SK-N-SH (cell line): ENCODE results near the gene CSNK2A3. TPM values are rescaled to one million over a fixed set of nuclear protein-coding genes. Genes with fewer than 3 reads are reported as not detected.

Source experiments
- CTCF ChIA-PET: fragments of 300-600, 350-600 bp; formaldehyde crosslinking; extraction: SDS; loops from one replicate; lab custom pipeline; 2021; lab: Yijun Ruan, JAX
- POLR2A ChIA-PET: fragments of 350-600 bp; sonication (Branson Sonifier 250); formaldehyde crosslinking; extraction: SDS; loops from one replicate; lab custom pipeline; 2020; ENCODE audit warnings: antibody characterized with exemption, inconsistent platforms; lab: Yijun Ruan, JAX
- DNase-seq: peaks from one replicate; pipeline ENCODE4 v3.0.0; 2012
- H2AFZ ChIP-seq: fragments of 200-600 bp; sonication (generic); 2 replicates; pipeline ENCODE4 v1.8.1; 2016; ENCODE audit warnings: antibody characterized with exemption, mild to moderate bottlenecking, low read depth
- H3F3A ChIP-seq: fragments of 200-600 bp; sonication (generic); replicated peaks from 2 replicates; pipeline ENCODE3; 2016; ENCODE audit warnings: antibody characterized with exemption, mild to moderate bottlenecking; ENCODE audit not compliant: insufficient read depth
- H3K27ac ChIP-seq, 2 experiments: fragments of 200-500 bp in 1 of 2; fragments of 200-600 bp in 1 of 2; sonication (Bioruptor generic) in 1 of 2; sonication (generic), shearing (Covaris generic) in 1 of 2; 2 replicates each; pipeline versions ENCODE4 v1.5.1 to v1.6.1; 2014 to 2016; ENCODE audit warnings: low read depth in 2 of 2, inconsistent platforms in 1 of 2, low read length in 1 of 2, mild to moderate bottlenecking in 1 of 2, mixed read lengths in 1 of 2
- H3K27me3 ChIP-seq: fragments of 200-600 bp; sonication (generic), shearing (Covaris generic); 2 replicates; pipeline ENCODE4 v1.6.1; 2016; ENCODE audit warnings: mixed run types; ENCODE audit not compliant: insufficient read depth
- H3K36me3 ChIP-seq, 2 experiments: fragments of 200-500 bp in 1 of 2; fragments of 200-600 bp in 1 of 2; sonication (Bioruptor generic) in 1 of 2; sonication (generic) in 1 of 2; replicated peaks in 1 of 2; 2 replicates each; pipeline versions ENCODE3 to v1.5.1; 2014 to 2016; ENCODE audit warnings: low read length in 1 of 2, mild to moderate bottlenecking in 1 of 2; ENCODE audit not compliant: insufficient read depth in 2 of 2, control insufficient read depth in 1 of 2
- H3K4me1 ChIP-seq, 2 experiments: fragments of 200-500 bp in 1 of 2; fragments of 200-600 bp in 1 of 2; sonication (Bioruptor generic) in 1 of 2; sonication (generic), shearing (Covaris generic) in 1 of 2; 2 replicates each; pipeline versions ENCODE4 v1.5.1 to v1.6.1; 2014 to 2016; ENCODE audit warnings: low read depth in 1 of 2, low read length in 1 of 2, mixed run types in 1 of 2; ENCODE audit not compliant: insufficient read depth in 2 of 2, control insufficient read depth in 1 of 2
- H3K4me2 ChIP-seq: fragments of 200-600 bp; sonication (generic), shearing (Covaris generic); 2 replicates; pipeline ENCODE4 v1.6.1; 2017; ENCODE audit warnings: mixed run types
- H3K4me3 ChIP-seq, 2 experiments: fragments of 200-500 bp in 1 of 2; fragments of 200-600 bp in 1 of 2; sonication (Bioruptor generic) in 1 of 2; sonication (generic), shearing (Covaris generic) in 1 of 2; 2 replicates each; pipeline versions ENCODE4 v1.5.1 to v1.8.1; 2014 to 2016; ENCODE audit warnings: low read depth in 2 of 2, inconsistent platforms in 1 of 2, low read length in 1 of 2, mild to moderate bottlenecking in 1 of 2, mixed read lengths in 1 of 2, moderate library complexity in 1 of 2
- H3K79me2 ChIP-seq: fragments of 200-600 bp; sonication (generic); 2 replicates; pipeline ENCODE4 v1.8.1; 2017; ENCODE audit warnings: mild to moderate bottlenecking; ENCODE audit not compliant: insufficient read depth
- H3K9ac ChIP-seq: fragments of 200-600 bp; sonication (generic); 2 replicates; pipeline ENCODE4 v1.6.1; 2017; ENCODE audit warnings: mixed run types
- H3K9me2 ChIP-seq: fragments of 200-600 bp; sonication (generic); 2 replicates; pipeline ENCODE4 v1.6.1; 2017; ENCODE audit warnings: mixed run types
- H3K9me3 ChIP-seq: fragments of 200-600 bp; sonication (generic); 2 replicates; pipeline ENCODE4 v1.6.1; 2017; ENCODE audit warnings: mixed run types, mild to moderate bottlenecking, moderate library complexity
- H4K20me1 ChIP-seq: fragments of 200-600 bp; sonication (generic); 2 replicates; pipeline ENCODE4 v1.6.1; 2017; ENCODE audit warnings: mild to moderate bottlenecking, mixed run types; ENCODE audit not compliant: insufficient read depth
- CHD2 ChIP-seq: fragments of 150-350 bp; IDR thresholded peaks from 2 replicates; pipeline ENCODE4 v1.6.1; 2018; ENCODE audit warnings: low read length; ENCODE audit not compliant: partially characterized antibody
- CTCF ChIP-seq: fragments of 200-600 bp; sonication (generic); IDR thresholded peaks from 2 replicates; pipeline ENCODE4 v1.6.1; 2017; ENCODE audit warnings: antibody characterized with exemption, mild to moderate bottlenecking, moderate library complexity
- ELF1 ChIP-seq: IDR thresholded peaks from 2 replicates; pipeline ENCODE4 v1.4.0; 2012
- EZH2phosphoT487 ChIP-seq: fragments of 200-600 bp; sonication (generic); IDR thresholded peaks from 2 replicates; pipeline ENCODE4 v1.6.1; 2017; ENCODE audit warnings: low read depth, mixed run types, mild to moderate bottlenecking, antibody characterized with exemption, moderate library complexity, borderline replicate concordance
- FOSL2 ChIP-seq: IDR thresholded peaks from 2 replicates; pipeline ENCODE4 v1.4.0; 2012; ENCODE audit warnings: low read depth, mild to moderate bottlenecking, moderate library complexity, borderline replicate concordance
- FOXJ3 ChIP-seq: sonication (generic); formaldehyde crosslinking; IDR thresholded peaks from 2 replicates; pipeline ENCODE4 v1.5.1; 2020; ENCODE audit warnings: mild to moderate bottlenecking, missing genetic modification reagents
- FOXM1 ChIP-seq: IDR thresholded peaks from 2 replicates; pipeline ENCODE4 v1.4.0; 2012; ENCODE audit warnings: low read depth, mild to moderate bottlenecking
- GABPA ChIP-seq: IDR thresholded peaks from 2 replicates; pipeline ENCODE4 v1.4.0; 2012; ENCODE audit warnings: low read depth, mild to moderate bottlenecking
- GATA2 ChIP-seq: sonication (generic); formaldehyde crosslinking; IDR thresholded peaks from 2 replicates; pipeline ENCODE4 v1.5.0; 2020; ENCODE audit warnings: mild to moderate bottlenecking, missing genetic modification reagents
- NRF1 ChIP-seq: IDR thresholded peaks from 2 replicates; pipeline ENCODE4 v1.6.1; 2012; ENCODE audit warnings: low read depth, mild to moderate bottlenecking, low read length
- PBX3 ChIP-seq: IDR thresholded peaks from 2 replicates; pipeline ENCODE4; 2012
- POLR2AphosphoS5 ChIP-seq: IDR thresholded peaks from 2 replicates; pipeline ENCODE4 v1.6.1; 2012; ENCODE audit warnings: low read depth, low read length
- RCOR1 ChIP-seq: fragments of 150-350 bp; IDR thresholded peaks from 2 replicates; pipeline ENCODE4 v1.6.1; 2017; ENCODE audit warnings: antibody characterized with exemption, low read length
- RXRA ChIP-seq: IDR thresholded peaks from 2 replicates; pipeline ENCODE4 v1.4.0; 2012; ENCODE audit warnings: low read depth, mild to moderate bottlenecking, borderline replicate concordance
- SMC3 ChIP-seq: IDR thresholded peaks from 2 replicates; pipeline ENCODE4 v1.6.1; 2012; ENCODE audit warnings: low read depth, low read length, improper control_type of control experiment
- TCF12 ChIP-seq: IDR thresholded peaks from 2 replicates; pipeline ENCODE4 v1.4.0; 2012
- USF2 ChIP-seq: fragments of 150-350 bp; IDR thresholded peaks from 2 replicates; pipeline ENCODE4 v1.6.1; 2017; ENCODE audit warnings: antibody characterized with exemption, low read length, low read depth, borderline replicate concordance
- WGBS: methylation state at CpG from one replicate; pipeline ENCODE4 v1.1.6; 2017; ENCODE audit warnings: low lambda C conversion rate; 5-methylcytosine and 5-hydroxymethylcytosine counted together
- polyA plus RNA-seq, 3 experiments: library from polyadenylated mRNA; depleted of rRNA; stranded (reverse); fragments of >200 nt; gene quantifications; 2 replicates each; pipeline ENCODE4 v1.2.3, GENCODE V29; 2012

Gene CSNK2A3
- polyA plus RNA-seq, 1 of the 3 experiments (the other 2 are of a cell fraction): 0.31 TPM

GRCh38 chr11:11347592-11347991 lies 5.5 kb downstream of the CSNK2A3 start:
- H3K9ac ChIP-seq: no peak overlapping the region
- H3K27me3 ChIP-seq: no peaks in the 10 kb centered on the region
- H2AFZ ChIP-seq: no peak overlapping the region
- H3K4me3 ChIP-seq: no peak overlapping the region
- H3K9me3 ChIP-seq: no peaks in the 10 kb centered on the region
- ChIA-PET CTCF (interaction anchor here (1.1 to 1.3 kb wide), 2 partner anchors 25 to 59 kb away, joined by 3 read pairs; no protein-coding TSS in a partner anchor), POLR2A (no interaction called here)
- H3F3A ChIP-seq: no peaks in the 10 kb centered on the region
- 58% methylated on average over 7 of the region's 7 CpGs for WGBS
- TF ChIP-seq POLR2AphosphoS5 (no peak), USF2 (no peak), ELF1 (no peak), GATA2 (no peak), RXRA (no peak), CTCF (no peak), PBX3 (no peak), TCF12 (no peak), EZH2phosphoT487 (no peak), FOXJ3 (CRISPR knock-in tag) (no peak), NRF1 (no peak), CHD2 (no peak), FOSL2 (no peak)
- H4K20me1 ChIP-seq: no peaks in the 10 kb centered on the region
- no peaks in the 10 kb centered on the region for H3K79me2 ChIP-seq
- DNase-seq: no peak
- H3K9me2 ChIP-seq: no peaks in the 10 kb centered on the region
- H3K36me3 ChIP-seq: no peaks in the 10 kb centered on the region
- peaks cover 0 to 3% of the 10 kb centered on the region in 2 experiments; a peak in 1 of 4 replicates for H3K4me1 ChIP-seq
- H3K4me2 ChIP-seq: no peak overlapping the region
- no peak overlapping the region for H3K27ac ChIP-seq

GRCh38 chr11:11346303-11346702 lies 6.7 kb downstream of the CSNK2A3 start:
- H3K4me2 ChIP-seq: no peak overlapping the region
- no peaks in the 10 kb centered on the region for H4K20me1 ChIP-seq
- H3K9ac ChIP-seq: no peak overlapping the region
- no peak overlapping the region for H3K4me3 ChIP-seq
- WGBS: 67% methylated on average over 4 of the region's 4 CpGs
- no peaks in the 10 kb centered on the region for H3K9me2 ChIP-seq
- no peaks in the 10 kb centered on the region for H3K27me3 ChIP-seq
- no peaks in the 10 kb centered on the region for H3K36me3 ChIP-seq
- no peaks in the 10 kb centered on the region for H3K79me2 ChIP-seq
- no peak overlapping the region for H3K27ac ChIP-seq
- TF ChIP-seq RCOR1 (no peak), FOXM1 (no peak), SMC3 (no peak), GABPA (no peak)
- CTCF ChIA-PET: interaction anchor here (0.7 to 1.8 kb wide), 4 partner anchors 11 to 442 kb away, joined by 3 to 5 read pairs (median 3); no protein-coding TSS in a partner anchor
- H2AFZ ChIP-seq: no peak overlapping the region
- H3K9me3 ChIP-seq: no peaks in the 10 kb centered on the region
- H3F3A ChIP-seq: no peaks in the 10 kb centered on the region
- DNase-seq: no peak
- H3K4me1 ChIP-seq: peaks cover 0 to 3% of the 10 kb centered on the region in 2 experiments; a peak in 1 of 4 replicates
- POLR2A ChIA-PET: interaction anchor here (0.5 to 1.1 kb wide), 2 partner anchors 26 to 191 kb away, joined by 3 to 5 read pairs; no protein-coding TSS in a partner anchor
